ENCODE data around the gene UFD1. TPM values are rescaled to one million over a fixed set of nuclear protein-coding genes. Genes with fewer than 3 reads are reported as not detected.

Gene UFD1
- total RNA-seq, 1 donor from 2014 or later: 47.7 TPM

DNA sequence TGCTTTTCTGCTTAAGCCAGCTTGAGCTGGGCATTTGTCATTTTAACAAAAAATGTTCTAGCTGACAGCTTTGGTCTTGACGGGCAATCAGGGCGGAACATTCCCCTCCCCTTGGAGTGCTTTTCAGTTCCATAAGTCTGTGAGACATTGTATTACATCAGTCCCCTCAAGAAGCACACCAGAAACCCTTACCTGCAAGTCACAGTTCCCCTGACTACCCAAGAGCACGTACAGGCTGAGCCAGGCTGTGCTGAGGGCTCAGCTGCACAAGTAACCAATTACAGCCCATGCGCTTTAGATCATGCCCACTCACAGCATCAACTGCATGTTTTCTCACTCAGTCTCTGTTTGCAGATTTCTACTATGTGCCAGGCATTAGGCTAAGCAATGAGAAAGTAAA, 66.5 kb downstream of the UFD1 start:
- H3K4me3 ChIP-seq (ENCODE audit: low read depth, low read length): no peak overlapping the region
- DNase-seq (ENCODE audit: low read depth): no peak
- TF ChIP-seq, protein P1, sequence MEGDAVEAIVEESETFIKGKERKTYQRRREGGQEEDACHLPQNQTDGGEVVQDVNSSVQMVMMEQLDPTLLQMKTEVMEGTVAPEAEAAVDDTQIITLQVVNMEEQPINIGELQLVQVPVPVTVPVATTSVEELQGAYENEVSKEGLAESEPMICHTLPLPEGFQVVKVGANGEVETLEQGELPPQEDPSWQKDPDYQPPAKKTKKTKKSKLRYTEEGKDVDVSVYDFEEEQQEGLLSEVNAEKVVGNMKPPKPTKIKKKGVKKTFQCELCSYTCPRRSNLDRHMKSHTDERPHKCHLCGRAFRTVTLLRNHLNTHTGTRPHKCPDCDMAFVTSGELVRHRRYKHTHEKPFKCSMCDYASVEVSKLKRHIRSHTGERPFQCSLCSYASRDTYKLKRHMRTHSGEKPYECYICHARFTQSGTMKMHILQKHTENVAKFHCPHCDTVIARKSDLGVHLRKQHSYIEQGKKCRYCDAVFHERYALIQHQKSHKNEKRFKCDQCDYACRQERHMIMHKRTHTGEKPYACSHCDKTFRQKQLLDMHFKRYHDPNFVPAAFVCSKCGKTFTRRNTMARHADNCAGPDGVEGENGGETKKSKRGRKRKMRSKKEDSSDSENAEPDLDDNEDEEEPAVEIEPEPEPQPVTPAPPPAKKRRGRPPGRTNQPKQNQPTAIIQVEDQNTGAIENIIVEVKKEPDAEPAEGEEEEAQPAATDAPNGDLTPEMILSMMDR (conservative IDR thresholded peaks at IDR 0.05; ENCODE audit: low read depth, low read length): no peak

DNA sequence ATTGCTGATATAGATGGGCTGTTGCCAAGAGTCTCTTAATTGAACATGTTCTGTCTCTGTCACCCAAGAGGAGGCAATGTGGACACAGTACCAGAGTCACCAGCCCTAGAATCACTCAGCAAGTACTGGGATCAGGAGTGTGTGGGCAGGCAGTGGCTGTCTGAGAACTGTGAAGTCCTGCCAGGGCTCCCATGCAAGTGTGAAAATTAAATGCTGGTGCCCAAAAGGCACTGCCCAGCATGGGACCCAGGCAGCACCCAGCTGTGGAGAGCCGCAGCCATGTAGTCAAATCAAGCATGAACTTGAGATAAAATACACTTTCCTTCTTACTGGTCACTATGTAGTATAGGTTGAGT, 67.3 kb downstream of the UFD1 start:
- no peak overlapping the region for H3K4me3 ChIP-seq (ENCODE audit: low read depth, low read length)
- no peak for DNase-seq (ENCODE audit: low read depth)
- TF ChIP-seq, protein P1 (conservative IDR thresholded peaks at IDR 0.05; ENCODE audit: low read depth, low read length): no peak

DNA sequence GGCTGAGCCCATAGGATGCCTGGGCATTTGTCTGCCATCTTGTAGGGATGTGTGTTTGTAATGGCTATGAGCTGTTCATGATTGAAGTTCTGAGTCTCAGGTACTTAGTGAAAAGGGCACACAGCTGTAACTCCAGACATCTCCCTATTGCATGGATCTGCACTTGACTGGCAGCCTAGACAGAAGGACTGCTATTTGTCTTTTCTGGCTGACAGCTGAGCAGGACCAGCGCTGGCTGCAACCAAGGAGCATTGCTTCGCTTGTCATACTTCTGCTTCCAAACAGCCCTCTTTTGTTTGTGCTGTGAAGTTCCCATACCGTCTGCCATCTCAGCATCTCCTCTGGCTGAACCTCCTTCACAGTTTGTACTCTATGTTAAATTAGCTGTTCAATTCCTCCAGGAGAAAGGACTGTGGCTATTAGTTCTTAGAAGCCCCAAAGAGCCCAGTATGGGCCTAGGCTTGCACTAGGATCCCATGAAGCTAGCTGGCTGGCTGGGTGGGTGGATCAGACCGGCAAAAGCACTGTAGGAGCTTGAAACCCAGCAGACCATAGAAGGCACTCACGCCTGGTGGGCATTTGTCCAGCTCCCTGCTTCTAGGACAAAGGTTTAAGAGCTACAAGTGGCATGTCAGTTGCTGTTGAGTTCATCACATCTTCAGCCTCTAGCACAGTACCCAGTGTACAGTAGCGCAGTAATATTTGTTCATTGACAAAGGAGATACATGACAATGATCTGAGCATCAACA, 67.9 kb downstream of the UFD1 start:
- H3K4me3 ChIP-seq (ENCODE audit: low read depth, low read length): no peak overlapping the region
- no peak for DNase-seq (ENCODE audit: low read depth)
- TF ChIP-seq, protein P1 (conservative IDR thresholded peaks at IDR 0.05; ENCODE audit: low read depth, low read length): no peak

DNA sequence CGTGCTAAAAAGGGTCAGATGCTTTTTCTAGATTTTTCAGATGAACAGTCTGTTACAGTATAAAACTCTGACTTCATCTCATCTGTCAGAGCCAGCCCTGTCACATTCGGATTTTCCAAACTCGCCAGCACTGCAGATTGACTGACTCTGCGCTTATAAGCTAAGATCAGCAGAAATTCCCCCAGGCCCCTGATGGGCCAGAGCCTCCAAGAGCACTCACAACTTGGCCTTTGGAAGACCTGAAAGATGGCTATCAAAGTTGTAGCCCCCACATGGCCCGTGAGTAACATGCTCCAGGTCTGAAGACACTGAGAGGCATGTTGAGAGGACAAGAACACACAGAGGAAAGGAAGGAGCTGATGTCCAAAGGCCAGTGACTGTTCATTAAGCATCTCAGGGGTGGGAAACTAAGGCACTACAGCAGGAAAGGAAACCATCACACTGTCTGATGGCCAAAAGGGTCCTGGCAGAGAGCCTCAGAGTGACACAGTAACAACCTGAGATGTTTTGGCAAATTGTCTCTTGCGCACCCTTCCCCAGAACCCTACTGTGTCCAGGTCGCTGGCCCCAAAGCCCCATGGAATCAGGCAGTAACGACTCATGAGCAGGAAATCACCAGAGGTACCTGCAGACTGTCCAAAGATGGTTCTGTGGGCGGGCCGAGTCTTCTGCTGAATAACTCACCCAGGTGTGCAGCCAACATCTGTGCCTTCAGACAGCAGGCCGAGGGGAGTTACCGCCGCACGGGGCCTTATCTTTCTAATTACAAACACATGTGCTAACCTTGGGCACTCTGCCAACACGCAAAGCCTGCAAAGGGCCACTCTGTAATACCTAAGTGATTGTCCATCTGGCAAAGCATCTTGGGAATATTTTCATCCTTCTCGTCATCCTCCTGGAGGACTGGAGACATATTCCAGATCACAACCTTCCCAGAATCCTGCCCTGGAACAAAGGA, 71.1 kb downstream of the UFD1 start:
- H3K4me3 ChIP-seq (ENCODE audit: low read depth, low read length): no peak overlapping the region
- DNase-seq (ENCODE audit: low read depth): no peak
- TF ChIP-seq, protein P1 (conservative IDR thresholded peaks at IDR 0.05; ENCODE audit: low read depth, low read length): no peak

DNA sequence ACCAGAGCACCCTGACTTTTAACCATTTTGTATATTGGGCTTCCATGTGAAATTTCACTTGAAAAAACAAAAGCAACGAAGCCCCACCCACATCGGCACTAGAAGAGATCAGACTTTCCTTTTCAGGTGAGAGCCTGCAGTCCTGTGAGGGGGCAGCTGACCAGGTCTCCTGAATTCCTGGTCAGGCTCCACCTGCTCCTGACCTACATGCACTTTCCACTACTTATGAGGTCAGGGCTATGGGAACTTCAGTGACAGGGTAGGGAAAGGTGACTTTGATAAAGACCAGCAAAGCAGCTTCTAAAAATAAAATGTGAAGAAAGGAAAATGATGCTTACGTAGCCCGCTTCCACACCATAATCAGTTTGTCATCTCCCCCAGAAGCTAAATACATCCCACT, 72.1 kb downstream of the UFD1 start:
- H3K4me3 ChIP-seq (ENCODE audit: low read depth, low read length): no peak overlapping the region
- no peak for DNase-seq (ENCODE audit: low read depth)
- TF ChIP-seq, protein P1 (conservative IDR thresholded peaks at IDR 0.05; ENCODE audit: low read depth, low read length): no peak

DNA sequence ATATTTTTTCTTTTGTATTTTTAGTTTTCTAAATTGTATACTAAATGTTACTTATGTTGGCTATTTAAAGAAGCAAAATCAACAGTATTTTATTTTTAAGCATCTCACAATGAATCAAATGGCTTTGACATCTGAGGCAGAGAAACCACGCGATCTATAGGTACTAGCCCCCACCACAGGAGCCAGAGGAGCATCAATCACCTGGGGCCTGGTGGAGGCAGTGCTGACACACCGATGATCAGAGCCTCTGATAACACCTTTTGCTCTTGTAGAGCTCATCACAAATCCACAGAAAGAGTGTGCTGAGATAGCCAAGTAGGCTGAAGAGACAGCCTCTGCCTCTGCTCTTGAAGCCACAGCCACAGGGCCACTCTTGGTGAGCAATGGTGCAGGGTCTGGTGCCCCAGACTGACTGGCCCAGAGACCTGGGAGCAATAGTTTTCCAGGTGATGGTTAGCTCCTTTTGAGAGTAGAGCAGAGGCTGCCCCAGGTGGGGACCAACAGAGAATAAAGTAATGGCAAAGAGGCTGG, 72.6 kb downstream of the UFD1 start:
- no peak for DNase-seq (ENCODE audit: low read depth)
- no peak overlapping the region for H3K4me3 ChIP-seq (ENCODE audit: low read depth, low read length)
- TF ChIP-seq, protein P1 (conservative IDR thresholded peaks at IDR 0.05; ENCODE audit: low read depth, low read length): no peak

Measured in epithelial cell of proximal tubule (primary cell).